GM23338 (cell line): Measurements from ENCODE around the gene SPINK14.

ENCODE experiments used
- CREB1 ChIP-seq: fragments of 250-450 bp; sonication (Bioruptor Pico); IDR thresholded peaks from 2 replicates; pipeline ENCODE4 v1.5.0; 2020; ENCODE audit warnings: low read depth, mild to moderate bottlenecking, moderate library complexity
- CTCF ChIP-seq, 2 experiments: fragments of 200-600 bp in 1 of 2; sonication (generic) in 1 of 2; conservative IDR thresholded peaks; 2 replicates each; pipeline versions ENCODE4 v1.5.1 to v1.6.1; 2016 to 2017; ENCODE audit warnings: antibody characterized with exemption in 2 of 2, low read depth in 2 of 2, mild to moderate bottlenecking in 2 of 2, moderate library complexity in 1 of 2
- ETS1 ChIP-seq: IDR thresholded peaks from 2 replicates; pipeline ENCODE4 v1.6.1; 2016; ENCODE audit warnings: antibody characterized with exemption
- EZH2 ChIP-seq: fragments of 200-600 bp; sonication (generic); IDR thresholded peaks from one replicate; pipeline ENCODE4 v1.8.0; 2017; ENCODE audit warnings: antibody characterized with exemption, mild to moderate bottlenecking, low read depth; ENCODE audit not compliant: unreplicated experiment
- EZH2phosphoT487 ChIP-seq: fragments of 200-600 bp; sonication (generic); IDR thresholded peaks from one replicate; pipeline ENCODE4 v1.8.1; 2018; ENCODE audit warnings: antibody characterized with exemption; ENCODE audit not compliant: unreplicated experiment
- JUNB ChIP-seq: IDR thresholded peaks from one replicate; pipeline ENCODE4 v1.6.1; 2016; ENCODE audit warnings: antibody characterized with exemption; ENCODE audit not compliant: unreplicated experiment
- NANOG ChIP-seq: IDR thresholded peaks from 2 replicates; pipeline ENCODE4 v1.6.1; 2016; ENCODE audit warnings: antibody characterized with exemption, borderline replicate concordance
- POLR2AphosphoS5 ChIP-seq: IDR thresholded peaks from 2 replicates; pipeline ENCODE4 v1.6.1; 2016; ENCODE audit warnings: antibody characterized with exemption, low read depth
- REST ChIP-seq: IDR thresholded peaks from one replicate; pipeline ENCODE4 v1.6.1; 2018; ENCODE audit warnings: antibody characterized with exemption; ENCODE audit not compliant: unreplicated experiment
- STAT1 ChIP-seq: IDR thresholded peaks from one replicate; pipeline ENCODE4 v1.6.1; 2016; ENCODE audit warnings: antibody characterized with exemption; ENCODE audit not compliant: unreplicated experiment
- ZNF114 ChIP-seq: fragments of 250-450 bp; sonication (Bioruptor Pico); IDR thresholded peaks from 2 replicates; pipeline ENCODE4 v1.5.0; 2020; ENCODE audit warnings: mild to moderate bottlenecking, moderate library complexity
- ZNF331 ChIP-seq: fragments of 250-450 bp; sonication (Bioruptor Pico); IDR thresholded peaks from 2 replicates; pipeline ENCODE4 v1.5.0; 2020; ENCODE audit warnings: low read depth, mild to moderate bottlenecking, moderate library complexity

- no peak for TF ChIP-seq POLR2AphosphoS5
- no peak for TF ChIP-seq JUNB
- no peak for TF ChIP-seq CTCF (conservative IDR thresholded peaks at IDR 0.05; ENCODE audit: low read depth in 2 of 2)
- no peak for TF ChIP-seq EZH2phosphoT487
- TF ChIP-seq EZH2 = no peak
- no peak for TF ChIP-seq ZNF331
- TF ChIP-seq ZNF114 = no peak
- no peak for TF ChIP-seq REST
- no peak for TF ChIP-seq CREB1
- no peak for TF ChIP-seq ETS1
- no peak for TF ChIP-seq NANOG
- TF ChIP-seq STAT1 = no peak
Observed at GRCh38 chr5:148209151-148209770, 40.9 kb downstream of the SPINK14 start.
